Transverse colon (tissue), 4 donors: ENCODE measurements around the gene MBTPS2.

Experiments
- EP300 ChIP-seq: sonication (generic); formaldehyde crosslinking; IDR thresholded peaks from one replicate; pipeline ENCODE4 v1.6.1; 2017; ENCODE audit warnings: antibody characterized with exemption, low read depth
- POLR2A ChIP-seq: fragments of 450-650 bp; IDR thresholded peaks from one replicate; pipeline ENCODE4 v1.6.1; 2016; ENCODE audit warnings: antibody characterized with exemption, mild to moderate bottlenecking, moderate library complexity
- POLR2AphosphoS5 ChIP-seq, 3 donors: sonication (generic); formaldehyde crosslinking; IDR thresholded peaks; one replicate each; pipeline ENCODE4 v1.6.1; 2016; ENCODE audit warnings: antibody characterized with exemption in 3 of 3
- TF ChIP-seq, protein P1 (sequence below), 5 experiments: fragments of 200-600 bp in 3 of 5; fragments of 450-650 bp in 2 of 5; sonication (generic) in 3 of 5; IDR thresholded peaks; 1 replicate in 2 of 5; 2 replicates in 3 of 5; pipeline ENCODE4 v1.5.1; 2016 to 2017; ENCODE audit warnings: antibody characterized with exemption in 5 of 5, inconsistent platforms in 3 of 5, mild to moderate bottlenecking in 2 of 5, moderate library complexity in 1 of 5

DNA sequence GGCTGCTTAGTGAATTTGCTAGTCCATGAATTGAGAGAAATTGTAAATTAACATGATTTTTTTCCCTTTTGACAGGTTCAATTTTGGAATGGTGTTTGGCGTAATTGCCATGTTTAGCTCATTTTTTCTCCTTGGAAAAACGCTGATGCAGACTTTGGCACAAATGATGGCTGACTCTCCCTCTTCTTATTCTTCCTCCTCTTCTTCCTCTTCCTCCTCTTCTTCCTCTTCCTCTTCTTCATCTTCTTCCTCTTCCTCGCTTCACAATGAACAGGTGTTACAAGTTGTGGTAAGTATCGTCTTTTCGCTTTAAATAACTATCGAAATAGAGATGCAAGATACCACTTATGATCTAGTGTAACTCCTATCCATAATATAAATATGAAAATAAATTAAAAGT is 5.7 kb downstream of the MBTPS2 start:
- TF ChIP-seq, protein P1, sequence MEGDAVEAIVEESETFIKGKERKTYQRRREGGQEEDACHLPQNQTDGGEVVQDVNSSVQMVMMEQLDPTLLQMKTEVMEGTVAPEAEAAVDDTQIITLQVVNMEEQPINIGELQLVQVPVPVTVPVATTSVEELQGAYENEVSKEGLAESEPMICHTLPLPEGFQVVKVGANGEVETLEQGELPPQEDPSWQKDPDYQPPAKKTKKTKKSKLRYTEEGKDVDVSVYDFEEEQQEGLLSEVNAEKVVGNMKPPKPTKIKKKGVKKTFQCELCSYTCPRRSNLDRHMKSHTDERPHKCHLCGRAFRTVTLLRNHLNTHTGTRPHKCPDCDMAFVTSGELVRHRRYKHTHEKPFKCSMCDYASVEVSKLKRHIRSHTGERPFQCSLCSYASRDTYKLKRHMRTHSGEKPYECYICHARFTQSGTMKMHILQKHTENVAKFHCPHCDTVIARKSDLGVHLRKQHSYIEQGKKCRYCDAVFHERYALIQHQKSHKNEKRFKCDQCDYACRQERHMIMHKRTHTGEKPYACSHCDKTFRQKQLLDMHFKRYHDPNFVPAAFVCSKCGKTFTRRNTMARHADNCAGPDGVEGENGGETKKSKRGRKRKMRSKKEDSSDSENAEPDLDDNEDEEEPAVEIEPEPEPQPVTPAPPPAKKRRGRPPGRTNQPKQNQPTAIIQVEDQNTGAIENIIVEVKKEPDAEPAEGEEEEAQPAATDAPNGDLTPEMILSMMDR (IDR thresholded peaks at IDR 0.05): no peak
- TF ChIP-seq POLR2A: no peak
- TF ChIP-seq POLR2AphosphoS5 (IDR thresholded peaks at IDR 0.05): no peak
- TF ChIP-seq EP300: no peak
